Stimulated activated CD4-positive, alpha-beta T cell treated with anti-CD3 and anti-CD28 coated beads, TNF-alpha, amount 100 ng/mL, for 48 hours (primary cell): ENCODE measurements around the gene DISP2.

Experiments used
- DNase-seq, 3 donors: peaks; one replicate each; pipeline ENCODE4 v3.0.0-alpha.2; 2020; ENCODE audit warnings: low read depth in 3 of 3

The DISP2 gene

GRCh38 chr15:40342416-40343320 is 15.4 kb upstream of the DISP2 start:
- DNase-seq, result no peak

GRCh38 chr15:40343512-40343911 is 14.5 kb upstream of the DISP2 start:
- no peak for DNase-seq

GRCh38 chr15:40344217-40344616 is 13.8 kb upstream of the DISP2 start:
- DNase-seq, result no peak

GRCh38 chr15:40344631-40345120 is 13.3 kb upstream of the DISP2 start:
- DNase-seq, result peak; percentile 44 to 67 (median 47)

GRCh38 chr15:40345225-40345866 is 12.7 kb upstream of the DISP2 start:
- no peak for DNase-seq

GRCh38 chr15:40345867-40346578 is 12.0 kb upstream of the DISP2 start:
- no peak for DNase-seq

GRCh38 chr15:40346579-40347558 is 11.2 kb upstream of the DISP2 start:
- DNase-seq, result no peak

GRCh38 chr15:40347559-40348473 is 10.2 kb upstream of the DISP2 start:
- no peak for DNase-seq

- DNase-seq, result no peak
Measured at GRCh38 chr15:40348474-40348870, 9.5 kb upstream of the DISP2 start.

GRCh38 chr15:40349163-40349562 is 8.9 kb upstream of the DISP2 start:
- no peak for DNase-seq

- DNase-seq, result no peak
Measured at GRCh38 chr15:40352281-40352901, 5.6 kb upstream of the DISP2 start.

- DNase-seq, result no peak
Measured at GRCh38 chr15:40353697-40354096, 4.3 kb upstream of the DISP2 start.

GRCh38 chr15:40354408-40355171 is 3.4 kb upstream of the DISP2 start:
- DNase-seq, result no peak

GRCh38 chr15:40355976-40356585 is 1.9 kb upstream of the DISP2 start:
- no peak for DNase-seq

GRCh38 chr15:40357246-40357645 is 773 bp upstream of the DISP2 start:
- DNase-seq, result no peak

- DNase-seq, result no peak
Measured at GRCh38 chr15:40358471-40359353, 693 bp downstream of the DISP2 start.

GRCh38 chr15:40360015-40360414 is 2.0 kb downstream of the DISP2 start:
- DNase-seq, result no peak
